ENCODE measurements around the gene USP6. TPM values are rescaled to one million over a fixed set of nuclear protein-coding genes. Genes with fewer than 3 reads are reported as not detected.

USP6 gene
- total RNA-seq, 1 experiment from 2014 or later, result not detected

DNA sequence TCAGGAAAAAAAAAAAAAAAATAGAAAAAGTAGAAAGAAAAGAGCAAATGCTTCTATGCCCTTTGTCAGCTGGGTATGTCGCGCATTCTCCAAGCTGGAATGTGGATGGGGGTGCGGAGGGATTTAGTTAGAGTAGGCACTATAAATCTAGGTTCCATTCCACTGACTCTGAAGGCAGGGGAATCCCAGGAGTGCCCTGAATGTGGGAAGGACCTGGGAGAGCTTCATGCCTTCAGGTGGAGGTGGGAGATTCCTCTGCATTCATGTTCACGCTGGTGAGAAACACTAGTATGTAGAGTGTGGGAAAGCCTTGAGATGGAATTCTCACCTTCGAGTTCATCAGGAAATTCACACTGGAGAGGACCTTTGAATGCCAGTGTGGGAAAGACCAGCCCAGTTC is 16.6 kb upstream of the USP6 start:
- H3K79me2 ChIP-seq (ENCODE audit: low read length), result no peaks in the 10 kb centered on the region
- no TSS peak for BruUV-seq (replicated peaks)
- H3K4me2 ChIP-seq (ENCODE audit: low read length), result no peak overlapping the region
- CTCF ChIA-PET, result no interaction called here
- POLR2A ChIA-PET (ENCODE audit: unreplicated experiment), result no interaction called here
- no peaks in the 10 kb centered on the region for H3K9me3 ChIP-seq (ENCODE audit: low read length)
- H3K4me1 ChIP-seq (ENCODE audit: insufficient read depth, low read length), result no peaks in the 10 kb centered on the region
- intact Hi-C loops (cut with micrococcal nuclease), result no loop called here
- no peaks in the 10 kb centered on the region for H3K36me3 ChIP-seq (ENCODE audit: low read depth, low read length)
- no peak overlapping the region for H3K9ac ChIP-seq (ENCODE audit: low read length)
- no peaks in the 10 kb centered on the region for H3F3A ChIP-seq (ENCODE audit: low read length, unreplicated experiment)
- H3K27me3 ChIP-seq (ENCODE audit: low read length), result no peaks in the 10 kb centered on the region
- no peak for ATAC-seq
- no peak overlapping the region for H2AFZ ChIP-seq (ENCODE audit: low read length)
- TF ChIP-seq EZH2phosphoT487 (IDR thresholded peaks at IDR 0.05; ENCODE audit: borderline replicate concordance, low read length) (no peak), CTCF (conservative IDR thresholded peaks at IDR 0.05; ENCODE audit: low read depth, low read length) (no peak), EZH2 (IDR thresholded peaks at IDR 0.05; ENCODE audit: low read length, unreplicated experiment) (no peak)
- no peak overlapping the region for H3K4me3 ChIP-seq (ENCODE audit: low read length)
- no peak for DNase-seq
- no peaks in the 10 kb centered on the region for H3K9me2 ChIP-seq (replicated peaks; ENCODE audit: low read length)
- H4K20me1 ChIP-seq (ENCODE audit: low read length), result no peaks in the 10 kb centered on the region
- H3K27ac ChIP-seq (ENCODE audit: low read length), result no peak overlapping the region

DNA sequence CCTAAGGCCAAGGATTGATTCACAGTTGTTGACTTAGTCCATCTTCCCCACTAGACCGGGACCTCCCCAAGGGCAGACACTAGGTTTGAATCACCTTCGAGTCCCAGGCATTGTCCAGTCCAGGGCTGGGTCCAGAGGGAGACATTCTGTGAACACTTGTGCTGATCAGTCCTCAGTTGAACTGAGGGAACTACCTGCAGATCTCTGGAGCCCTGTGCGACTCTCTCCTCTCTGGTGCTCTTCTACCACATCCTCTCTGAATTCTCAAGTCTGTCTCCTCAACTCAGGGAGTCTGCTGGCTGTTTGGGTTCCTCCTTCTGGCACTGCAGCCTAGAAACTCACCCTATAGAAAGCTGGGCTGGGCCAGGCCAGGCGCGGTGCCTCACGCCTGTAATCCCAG is 15.0 kb upstream of the USP6 start:
- CTCF ChIA-PET, result no interaction called here
- Histone ChIP-seq H3K9me3 (ENCODE audit: low read length) (no peaks in the 10 kb centered on the region), H3F3A (ENCODE audit: low read length, unreplicated experiment) (no peaks in the 10 kb centered on the region)

More for the DNA sequence above, 15.0 kb upstream of the USP6 start:
- Histone ChIP-seq H3K4me3 (ENCODE audit: low read length) (no peak overlapping the region), H3K9ac (ENCODE audit: low read length) (no peak overlapping the region), H3K27ac (ENCODE audit: low read length) (no peak overlapping the region), H3K27me3 (ENCODE audit: low read length) (no peaks in the 10 kb centered on the region), H3K9me2 (replicated peaks; ENCODE audit: low read length) (no peaks in the 10 kb centered on the region), H4K20me1 (ENCODE audit: low read length) (no peaks in the 10 kb centered on the region), H2AFZ (ENCODE audit: low read length) (no peak overlapping the region), H3K36me3 (ENCODE audit: low read depth, low read length) (peaks cover 5% of the 10 kb centered on the region; the same call in 1 of the 2 replicates), H3K79me2 (ENCODE audit: low read length) (no peaks in the 10 kb centered on the region), H3K4me2 (ENCODE audit: low read length) (no peak overlapping the region), H3K4me1 (ENCODE audit: insufficient read depth, low read length) (no peaks in the 10 kb centered on the region)
- POLR2A ChIA-PET (ENCODE audit: unreplicated experiment), result no interaction called here
- TF ChIP-seq EZH2phosphoT487 (IDR thresholded peaks at IDR 0.05; ENCODE audit: borderline replicate concordance, low read length) (no peak), EZH2 (IDR thresholded peaks at IDR 0.05; ENCODE audit: low read length, unreplicated experiment) (no peak), CTCF (conservative IDR thresholded peaks at IDR 0.05; ENCODE audit: low read depth, low read length) (no peak)
- no TSS peak for BruUV-seq (replicated peaks)
- ATAC-seq, result no peak
- intact Hi-C loops (cut with micrococcal nuclease), result no loop called here
- no peak for DNase-seq
